ENCODE measurements around the gene CERCAM.
"Not testable (repeated sequence)": the region's sequence is repeated elsewhere in the genome, so short reads cannot be mapped to it uniquely, and the experiment has no call there.

Gene CERCAM

GRCh38 chr9:128392302-128393144, 28.1 kb upstream of the CERCAM start:
- DNase-seq (ENCODE audit: low read depth in 2 of 2, low spot score in 1 of 2), result no peak

GRCh38 chr9:128393145-128393775, 27.4 kb upstream of the CERCAM start:
- no peak for DNase-seq (ENCODE audit: low read depth in 2 of 2, low spot score in 1 of 2)

DNA sequence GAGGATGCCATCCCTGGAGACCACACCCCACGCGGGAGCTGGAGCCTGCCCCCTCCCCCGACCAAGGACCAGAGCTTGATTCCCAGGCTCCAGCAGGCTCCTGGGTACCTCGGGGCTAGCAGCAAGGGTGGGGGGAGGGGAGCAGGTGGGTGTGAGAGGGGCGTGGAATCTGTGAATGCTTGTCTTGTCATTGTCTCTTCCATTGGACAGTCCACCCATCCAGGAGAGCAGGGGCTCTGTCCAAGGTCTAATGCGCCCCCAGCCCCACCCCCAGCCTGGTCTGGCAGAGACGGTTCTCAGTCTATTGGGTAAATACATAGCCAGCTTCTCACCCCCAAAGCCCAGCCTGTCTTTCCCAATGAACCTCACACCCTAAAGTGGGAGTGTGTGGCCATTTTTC, 26.7 kb upstream of the CERCAM start:
- no peak for DNase-seq (ENCODE audit: low read depth in 2 of 2, low spot score in 1 of 2)

DNA sequence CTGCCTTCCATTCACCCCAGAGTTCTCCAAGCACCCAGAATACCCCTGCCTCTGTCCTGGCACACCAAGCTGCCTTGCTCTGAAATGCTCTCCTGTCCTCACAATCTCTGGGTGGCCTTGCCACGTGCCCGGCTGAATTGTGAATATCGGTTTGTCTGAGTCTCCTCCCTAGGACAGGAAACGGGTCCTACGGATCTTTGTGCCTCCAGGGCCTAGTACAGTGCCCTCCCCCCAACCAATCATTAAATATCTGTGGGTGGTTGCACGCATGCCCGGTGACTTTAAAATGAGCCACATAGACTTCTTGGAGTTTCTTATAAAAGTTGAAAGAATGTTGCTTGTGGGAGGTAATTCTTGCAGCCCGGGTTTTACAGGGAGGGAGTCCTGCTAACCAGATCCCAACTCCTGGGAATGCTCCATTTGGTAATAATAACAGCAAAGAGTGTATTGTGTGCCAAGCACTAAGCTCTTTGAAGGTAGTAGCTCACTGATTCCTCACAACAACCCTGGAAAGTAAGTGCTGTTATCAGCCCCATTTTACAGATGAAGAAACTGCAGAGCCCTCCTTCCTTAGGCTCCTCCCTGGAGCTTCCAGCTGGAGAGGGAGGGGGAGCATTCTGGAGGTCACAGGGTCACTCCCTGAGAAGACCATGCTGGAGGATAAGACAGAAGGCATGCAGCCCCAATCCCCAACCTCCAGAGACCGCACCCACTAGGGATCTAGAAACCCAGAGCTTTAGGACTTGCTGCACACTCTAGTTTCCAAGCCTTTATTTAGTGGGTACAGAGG, 26.1 kb upstream of the CERCAM start:
- DNase-seq (ENCODE audit: low read depth in 2 of 2, low spot score in 1 of 2), result no peak

GRCh38 chr9:128396970-128397613, 23.6 kb upstream of the CERCAM start:
- no peak for DNase-seq (ENCODE audit: low read depth in 2 of 2, low spot score in 1 of 2)

DNA sequence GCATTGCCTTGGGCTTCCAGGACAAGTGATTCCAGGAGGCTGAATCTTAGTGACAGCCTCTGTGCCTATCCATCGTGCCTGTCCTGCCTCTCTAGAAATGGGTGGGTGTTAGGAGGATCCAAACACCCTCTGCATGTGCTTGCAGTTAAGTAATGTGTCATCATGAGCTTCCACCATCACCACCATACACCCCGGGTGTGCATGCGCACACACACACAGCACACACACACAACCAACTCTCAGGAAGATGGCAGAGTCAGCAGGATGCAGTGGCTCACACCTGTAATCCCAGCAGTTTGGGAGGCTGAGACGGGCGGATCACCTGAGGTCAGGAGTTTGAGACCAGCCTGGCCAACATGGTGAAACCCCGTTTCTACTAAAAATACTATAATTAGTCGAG, 22.8 kb upstream of the CERCAM start:
- no peak for DNase-seq (ENCODE audit: low read depth in 2 of 2, low spot score in 1 of 2)

DNA sequence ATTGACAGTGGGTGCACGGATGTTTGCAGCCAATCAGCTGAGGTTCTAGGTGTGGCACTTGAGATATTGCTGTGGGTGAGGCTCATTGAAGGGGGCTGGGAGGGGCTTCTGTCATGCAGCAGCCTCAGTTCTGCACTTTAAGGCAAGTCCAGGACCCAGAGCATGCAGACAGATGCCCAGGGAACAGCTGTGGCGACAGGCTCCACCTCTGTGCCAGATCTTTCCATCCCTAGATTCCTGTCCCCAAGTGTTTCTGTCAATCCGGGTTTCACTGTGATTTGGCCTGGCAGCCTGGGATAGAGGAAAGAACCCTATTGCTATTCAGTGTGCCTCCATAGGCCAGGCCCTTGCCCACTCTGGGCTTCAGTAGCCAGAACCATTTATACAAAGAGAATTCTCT, 20.8 kb upstream of the CERCAM start:
- DNase-seq (ENCODE audit: low read depth in 2 of 2, low spot score in 1 of 2), result no peak

DNA sequence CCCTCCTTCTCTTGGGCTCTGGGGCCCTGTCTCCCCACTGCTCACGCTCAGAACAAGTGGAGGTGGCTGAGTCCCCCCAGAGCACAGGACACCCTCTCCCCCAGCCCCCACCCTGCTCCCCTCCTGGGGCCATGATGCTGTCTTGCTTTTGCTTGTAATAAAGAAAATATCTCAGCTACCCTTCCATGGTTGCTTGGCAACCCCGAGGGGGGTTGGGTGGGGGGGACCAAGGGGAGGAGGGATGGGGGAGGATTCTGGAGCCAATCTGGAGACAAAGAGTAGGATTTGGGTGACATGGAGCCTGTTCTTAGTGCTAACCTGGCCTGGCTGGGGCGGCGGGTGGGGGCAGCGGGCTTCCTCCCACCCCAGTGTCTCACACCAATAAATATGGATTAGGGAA, 16.1 kb upstream of the CERCAM start:
- DNase-seq (ENCODE audit: low read depth in 2 of 2, low spot score in 1 of 2), result no peak

GRCh38 chr9:128405077-128405779, 15.4 kb upstream of the CERCAM start:
- DNase-seq (ENCODE audit: low read depth in 2 of 2, low spot score in 1 of 2), result no peak

DNA sequence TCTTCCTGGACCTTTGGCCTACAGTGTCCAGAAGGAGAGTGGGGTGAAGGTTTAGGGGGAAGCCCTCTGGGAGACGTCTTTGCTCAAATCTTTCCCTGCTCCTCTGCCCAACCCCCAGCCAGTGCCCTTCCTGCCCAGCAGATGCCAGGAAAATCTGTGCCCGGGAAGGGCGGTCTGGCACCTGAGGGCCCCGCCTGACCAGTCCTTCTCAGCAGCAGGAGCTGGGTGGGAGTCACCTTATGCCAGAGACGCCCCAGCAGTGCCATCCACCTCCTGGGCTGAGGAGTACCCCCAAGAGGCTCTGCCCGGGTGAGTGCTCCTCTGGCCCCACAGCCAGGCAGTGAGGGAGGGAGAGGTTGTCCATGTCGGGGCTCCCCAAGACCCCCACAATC, 14.9 kb upstream of the CERCAM start:
- no peak for DNase-seq (ENCODE audit: low read depth in 2 of 2, low spot score in 1 of 2)

DNA sequence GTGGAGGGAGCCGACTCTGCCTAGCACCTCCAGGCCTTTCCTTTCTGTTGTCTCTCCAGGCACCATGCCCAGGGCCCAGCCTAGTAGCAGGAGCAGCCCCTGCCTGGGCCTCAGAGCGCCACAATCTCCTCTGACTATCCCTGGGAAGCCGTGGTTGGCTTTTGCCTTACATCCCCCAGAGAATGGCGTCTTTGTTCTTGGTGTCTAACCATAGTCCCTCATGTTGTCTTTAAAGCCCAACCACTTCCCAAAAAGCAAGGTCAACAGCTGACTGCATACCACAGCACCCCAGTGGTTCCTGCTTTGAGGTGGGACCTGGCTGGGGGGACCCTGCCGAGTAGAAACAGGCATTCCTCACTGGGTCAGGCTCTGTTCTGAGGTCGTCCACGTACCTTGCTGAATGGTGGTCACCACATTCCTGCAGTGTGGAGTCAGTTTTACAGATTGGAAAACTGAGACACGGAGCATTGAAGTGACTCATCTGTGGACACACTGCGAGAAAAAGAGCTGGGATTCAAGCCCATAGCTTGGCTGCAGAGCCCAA, 13.7 kb upstream of the CERCAM start:
- no peak for DNase-seq (ENCODE audit: low read depth in 2 of 2, low spot score in 1 of 2)

DNA sequence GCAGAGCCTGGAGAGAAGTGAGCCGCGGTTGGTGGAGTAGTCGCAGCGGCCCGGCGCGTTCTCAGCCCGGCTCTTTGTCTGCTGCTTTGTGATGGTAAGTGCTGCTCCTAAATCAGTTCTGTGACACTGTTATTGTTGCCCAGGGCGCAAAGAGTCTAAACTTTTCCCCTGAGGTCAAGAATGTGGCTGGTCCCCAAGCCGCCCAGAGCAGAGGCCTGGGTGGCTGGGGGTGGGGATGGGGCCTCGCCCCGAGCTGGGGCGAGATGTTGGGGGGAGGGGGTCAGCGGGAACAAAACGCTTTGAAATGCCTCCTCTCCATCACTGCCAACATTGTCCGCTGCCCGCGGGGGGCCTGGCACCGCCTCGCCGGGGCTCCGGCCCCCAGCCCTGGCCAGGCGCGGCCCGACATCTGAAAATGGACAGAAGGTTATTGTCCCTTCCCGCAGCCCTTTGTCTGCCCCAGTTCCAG, 11.7 kb upstream of the CERCAM start:
- no peak for DNase-seq (ENCODE audit: low read depth in 2 of 2, low spot score in 1 of 2)

- DNase-seq (ENCODE audit: low read depth in 2 of 2, low spot score in 1 of 2), result no peak
These were observed 11.2 kb upstream of the CERCAM start for GRCh38 chr9:128409450-128409849.

- no peak for DNase-seq (ENCODE audit: low read depth in 2 of 2, low spot score in 1 of 2)
These were observed 10.7 kb upstream of the CERCAM start for GRCh38 chr9:128409978-128410377.

- no peak for DNase-seq (ENCODE audit: low read depth in 2 of 2, low spot score in 1 of 2)
These were observed 9.1 kb upstream of the CERCAM start for GRCh38 chr9:128411364-128412119.

DNA sequence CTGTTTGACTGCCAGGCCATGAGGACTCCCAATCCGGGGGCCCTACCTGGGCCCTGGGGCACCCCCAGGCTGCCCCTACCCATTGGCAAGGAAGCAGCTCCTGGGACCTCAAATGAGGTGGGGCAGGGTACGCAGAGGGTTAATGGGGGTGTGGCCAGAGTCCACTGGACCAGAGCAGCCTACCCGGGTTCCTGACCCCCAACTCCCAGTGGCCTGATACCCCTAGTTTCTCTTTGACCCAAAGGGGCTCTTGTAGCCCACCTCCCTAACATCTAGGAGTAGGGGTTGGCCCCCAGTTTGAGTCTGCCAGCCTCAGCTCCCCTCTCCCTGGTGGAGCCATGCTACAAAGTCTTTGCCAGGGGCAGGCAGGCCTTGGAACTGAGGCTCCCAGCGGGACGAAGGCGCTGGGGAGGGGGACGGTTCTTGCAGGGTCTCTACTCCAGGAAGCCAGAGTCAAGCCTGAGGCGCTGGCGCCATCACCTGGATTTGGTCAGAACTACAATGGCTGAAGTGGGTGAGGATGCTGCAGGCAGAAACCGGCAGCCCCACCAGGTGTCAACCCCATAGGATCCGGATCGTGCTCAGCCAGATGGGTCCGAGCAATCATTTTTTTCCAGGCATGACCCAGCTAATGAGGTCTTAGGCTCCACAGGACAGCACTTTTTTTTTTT, 8.4 kb upstream of the CERCAM start:
- DNase-seq (ENCODE audit: low read depth in 2 of 2, low spot score in 1 of 2), result no peak

- DNase-seq (ENCODE audit: low read depth in 2 of 2, low spot score in 1 of 2), result not testable (repeated sequence)
These were observed 6.9 kb upstream of the CERCAM start for GRCh38 chr9:128413728-128414127.

GRCh38 chr9:128414461-128414860, 6.2 kb upstream of the CERCAM start:
- DNase-seq (ENCODE audit: low read depth in 2 of 2, low spot score in 1 of 2), result no peak

- DNase-seq (ENCODE audit: low read depth in 2 of 2, low spot score in 1 of 2), result no peak
These were observed 5.4 kb upstream of the CERCAM start for GRCh38 chr9:128415281-128415680.

All from stimulated activated CD8-positive, alpha-beta memory T cell treated with anti-CD3 and anti-CD28 coated beads, Interleukin-4, amount 100 ng/mL, for 4 hours (primary cell).